HFFc6 (cell line): Measurements from ENCODE around the gene FARP1. TPM values are rescaled to one million over a fixed set of nuclear protein-coding genes. Genes with fewer than 3 reads are reported as not detected.

ENCODE experiments used
- DNase-seq: peaks from one replicate; pipeline ENCODE4 v3.0.0-alpha.2; 2018
- H3K27ac Mint-ChIP-seq: 2 replicates; pipeline ENCODE4 v1.8.0; 2020; ENCODE audit warnings: mild to moderate bottlenecking, mixed read lengths
- H3K27me3 Mint-ChIP-seq: 2 replicates; pipeline ENCODE4 v1.8.0; 2021; ENCODE audit warnings: mild to moderate bottlenecking, moderate library complexity, mixed read lengths; ENCODE audit not compliant: insufficient read depth
- H3K36me3 Mint-ChIP-seq: 2 replicates; pipeline ENCODE4 v1.8.0; 2021; ENCODE audit warnings: low read depth, mixed read lengths
- H3K4me1 Mint-ChIP-seq: 2 replicates; pipeline ENCODE4 v1.8.0; 2020; ENCODE audit warnings: low read depth, mixed read lengths
- H3K4me3 Mint-ChIP-seq: 2 replicates; pipeline ENCODE4 v1.8.0; 2020; ENCODE audit warnings: mild to moderate bottlenecking, moderate library complexity, mixed read lengths
- H3K9me3 Mint-ChIP-seq: 2 replicates; pipeline ENCODE4 v1.8.0; 2020; ENCODE audit warnings: mild to moderate bottlenecking, mixed read lengths
- total RNA-seq, 6 experiments: library from RNA; stranded (reverse); fragmentation: NEBNext Ultra II Directional; extraction: Animal tissue kit (Norgen Biotek cat#: 25700); gene quantifications; 2 replicates in 1 of 6; 3 replicates in 5 of 6; pipeline ENCODE4 v1.2.3, GENCODE V29; 2021
- TF ChIP-seq, protein P1 (sequence below): fragments of 200-600 bp; sonication (generic); IDR thresholded peaks from 2 replicates; pipeline ENCODE4 v1.5.0; 2021; ENCODE audit warnings: antibody characterized with exemption, mild to moderate bottlenecking

The FARP1 gene
- total RNA-seq, 6 experiments from 2014 or later, result 140 to 181 (median 150) TPM

GRCh38 chr13:98444381-98444780, 301.5 kb downstream of the FARP1 start:
- H3K27me3 Mint-ChIP-seq, result peaks cover 31% of the 10 kb centered on the region

GRCh38 chr13:98445340-98446233, 302.7 kb downstream of the FARP1 start:
- peaks cover 38% of the 10 kb centered on the region for H3K4me1 Mint-ChIP-seq
- H3K27me3 Mint-ChIP-seq, result peaks cover 33% of the 10 kb centered on the region
- H3K9me3 Mint-ChIP-seq, result no peaks in the 10 kb centered on the region
- peak; percentile 32 for DNase-seq
- peak overlapping the region; percentile 94 for H3K27ac Mint-ChIP-seq
- H3K4me3 Mint-ChIP-seq, result peak overlapping the region; percentile 42; the same call in 1 of the 2 replicates
- peaks cover 40% of the 10 kb centered on the region for H3K36me3 Mint-ChIP-seq
- TF ChIP-seq, protein P1, sequence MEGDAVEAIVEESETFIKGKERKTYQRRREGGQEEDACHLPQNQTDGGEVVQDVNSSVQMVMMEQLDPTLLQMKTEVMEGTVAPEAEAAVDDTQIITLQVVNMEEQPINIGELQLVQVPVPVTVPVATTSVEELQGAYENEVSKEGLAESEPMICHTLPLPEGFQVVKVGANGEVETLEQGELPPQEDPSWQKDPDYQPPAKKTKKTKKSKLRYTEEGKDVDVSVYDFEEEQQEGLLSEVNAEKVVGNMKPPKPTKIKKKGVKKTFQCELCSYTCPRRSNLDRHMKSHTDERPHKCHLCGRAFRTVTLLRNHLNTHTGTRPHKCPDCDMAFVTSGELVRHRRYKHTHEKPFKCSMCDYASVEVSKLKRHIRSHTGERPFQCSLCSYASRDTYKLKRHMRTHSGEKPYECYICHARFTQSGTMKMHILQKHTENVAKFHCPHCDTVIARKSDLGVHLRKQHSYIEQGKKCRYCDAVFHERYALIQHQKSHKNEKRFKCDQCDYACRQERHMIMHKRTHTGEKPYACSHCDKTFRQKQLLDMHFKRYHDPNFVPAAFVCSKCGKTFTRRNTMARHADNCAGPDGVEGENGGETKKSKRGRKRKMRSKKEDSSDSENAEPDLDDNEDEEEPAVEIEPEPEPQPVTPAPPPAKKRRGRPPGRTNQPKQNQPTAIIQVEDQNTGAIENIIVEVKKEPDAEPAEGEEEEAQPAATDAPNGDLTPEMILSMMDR, result peak; percentile 97

More at GRCh38 chr13:98444381-98444780, 301.5 kb downstream of the FARP1 start:
- TF ChIP-seq, protein P1, result no peak
- Mint-ChIP-seq H3K4me1 (peaks cover 30% of the 10 kb centered on the region), H3K36me3 (peaks cover 44% of the 10 kb centered on the region), H3K4me3 (peak overlapping the region; percentile 47; the same call in 1 of the 2 replicates), H3K27ac (peak overlapping the region; percentile 94), H3K9me3 (no peaks in the 10 kb centered on the region)
- DNase-seq, result no peak

DNA sequence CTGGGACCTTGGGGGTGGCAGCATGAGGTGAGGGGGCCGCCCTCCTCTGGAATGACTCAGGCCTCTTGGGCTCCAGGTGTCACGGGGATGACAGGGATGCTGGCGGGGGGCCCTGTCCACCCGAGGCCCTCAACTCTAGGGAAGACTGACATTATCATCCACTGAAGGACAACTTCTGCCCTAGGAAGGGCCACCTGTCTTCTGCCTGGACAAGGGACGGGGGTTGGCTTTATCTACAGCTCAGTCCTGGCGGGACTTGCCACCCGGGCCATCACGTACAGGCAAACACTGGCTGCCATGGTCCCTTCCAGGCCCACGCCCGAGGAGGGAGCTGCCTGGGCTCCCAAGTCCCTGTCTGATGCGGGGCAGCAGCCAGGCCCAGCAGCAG, 303.3 kb downstream of the FARP1 start:
- Mint-ChIP-seq H3K36me3 (peaks cover 36% of the 10 kb centered on the region), H3K4me1 (peaks cover 43% of the 10 kb centered on the region), H3K27ac (peak overlapping the region; percentile 64), H3K27me3 (peaks cover 31% of the 10 kb centered on the region), H3K9me3 (no peaks in the 10 kb centered on the region), H3K4me3 (no peak overlapping the region)
- TF ChIP-seq, protein P1, result no peak
- no peak for DNase-seq

- Mint-ChIP-seq H3K4me1 (peaks cover 52% of the 10 kb centered on the region), H3K27ac (peak overlapping the region; percentile 64; the same call in 1 of the 2 replicates), H3K36me3 (peaks cover 42% of the 10 kb centered on the region), H3K4me3 (no peak overlapping the region), H3K27me3 (peaks cover 33% of the 10 kb centered on the region), H3K9me3 (no peaks in the 10 kb centered on the region)
- no peak for DNase-seq
- TF ChIP-seq, protein P1, result no peak
Observed at GRCh38 chr13:98447130-98447529, 304.2 kb downstream of the FARP1 start.

DNA sequence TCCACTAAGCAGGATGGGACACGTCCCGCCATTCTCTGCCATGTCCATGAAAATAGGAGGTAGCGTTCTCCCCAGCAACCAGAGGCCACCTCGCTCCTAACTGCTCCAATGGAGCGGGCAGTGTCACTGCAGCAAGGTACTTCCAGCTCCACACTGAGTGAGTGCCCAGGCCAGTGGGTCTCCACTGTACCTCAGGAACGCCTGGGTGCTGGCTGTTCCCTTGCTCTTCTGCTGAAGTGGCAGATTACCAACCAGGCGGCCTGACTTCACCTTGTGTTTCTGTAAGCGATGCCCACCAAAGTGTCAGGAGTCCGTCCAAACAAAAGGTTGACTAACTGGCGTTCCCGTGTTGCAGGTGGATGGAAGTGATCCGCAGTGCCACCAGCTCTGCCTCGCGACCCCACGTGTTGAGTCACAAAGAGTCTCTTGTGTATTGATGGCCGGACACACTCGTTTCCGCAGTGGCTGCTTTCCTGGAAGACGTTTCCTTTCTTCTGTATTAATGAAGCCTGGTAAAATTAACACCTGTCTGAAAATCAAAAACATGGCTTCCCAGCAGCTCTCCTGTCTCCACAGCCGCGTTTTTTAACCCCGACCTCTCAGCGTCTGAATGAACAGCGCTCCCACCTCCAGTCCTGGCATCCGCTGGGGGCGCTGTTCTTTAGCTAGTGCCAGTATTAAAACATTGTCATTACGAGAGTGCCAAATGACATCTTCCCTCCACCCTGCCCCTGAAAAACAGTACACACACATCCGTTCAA, 305.2 kb downstream of the FARP1 start:
- no peak overlapping the region; the same call in 1 of the 2 replicates for H3K27ac Mint-ChIP-seq
- peaks cover 55% of the 10 kb centered on the region for H3K4me1 Mint-ChIP-seq
- TF ChIP-seq, protein P1, result peak; percentile 73
- H3K9me3 Mint-ChIP-seq, result no peaks in the 10 kb centered on the region
- no peak overlapping the region; the same call in 1 of the 2 replicates for H3K4me3 Mint-ChIP-seq
- peaks cover 32% of the 10 kb centered on the region for H3K27me3 Mint-ChIP-seq
- DNase-seq, result no peak
- H3K36me3 Mint-ChIP-seq, result peaks cover 43% of the 10 kb centered on the region
